Breast epithelium (tissue), 3 donors: ENCODE results near the gene TNNI3.

Source experiments
- POLR2A ChIP-seq: fragments of 450-650 bp; IDR thresholded peaks from one replicate; pipeline ENCODE4 v1.6.1; 2016; ENCODE audit warnings: antibody characterized with exemption, mild to moderate bottlenecking, moderate library complexity
- TF ChIP-seq, protein P1 (sequence below), 3 donors: fragments of 450-650 bp; IDR thresholded peaks; one replicate each; pipeline ENCODE4 v1.5.1; 2016 to 2017; ENCODE audit warnings: antibody characterized with exemption in 3 of 3, mild to moderate bottlenecking in 3 of 3, moderate library complexity in 3 of 3

DNA sequence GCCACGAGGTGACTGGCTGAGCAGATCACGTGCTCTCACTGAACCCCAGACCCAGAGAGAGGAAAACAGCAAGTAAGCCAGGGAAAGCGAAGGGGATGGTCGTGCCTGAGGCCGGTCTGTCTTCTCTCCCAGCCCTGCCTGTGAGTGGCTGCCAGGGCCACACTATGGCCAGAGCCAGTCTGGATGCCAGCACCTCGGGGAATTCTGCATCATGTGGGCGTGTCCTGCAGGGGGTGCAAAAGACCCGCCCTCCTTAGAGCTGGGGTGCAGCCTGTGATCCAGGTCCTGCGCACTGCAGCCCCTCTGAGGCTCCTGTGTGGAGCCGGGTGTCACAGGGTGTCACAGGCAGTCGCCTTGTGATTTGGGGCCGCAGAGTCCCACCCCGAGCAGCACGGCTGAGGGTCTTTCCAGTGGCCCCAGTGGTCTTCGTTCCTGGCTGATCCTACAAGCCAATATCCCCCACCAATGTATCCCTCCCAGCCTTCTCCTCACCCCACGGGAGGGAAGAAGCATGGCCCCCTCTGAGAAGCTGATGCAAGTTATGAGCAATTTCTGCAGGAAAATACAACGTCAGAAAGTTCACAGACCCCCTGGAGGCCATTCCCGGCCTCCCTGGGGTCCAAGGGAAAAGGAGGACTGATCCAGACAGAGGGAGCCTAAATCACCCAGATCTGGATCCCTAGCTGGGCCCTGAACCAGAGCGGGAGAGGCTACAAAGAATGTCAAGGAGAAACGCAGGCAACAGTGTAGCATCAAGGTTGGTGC lies 47.8 kb downstream of the TNNI3 start:
- TF ChIP-seq, protein P1, sequence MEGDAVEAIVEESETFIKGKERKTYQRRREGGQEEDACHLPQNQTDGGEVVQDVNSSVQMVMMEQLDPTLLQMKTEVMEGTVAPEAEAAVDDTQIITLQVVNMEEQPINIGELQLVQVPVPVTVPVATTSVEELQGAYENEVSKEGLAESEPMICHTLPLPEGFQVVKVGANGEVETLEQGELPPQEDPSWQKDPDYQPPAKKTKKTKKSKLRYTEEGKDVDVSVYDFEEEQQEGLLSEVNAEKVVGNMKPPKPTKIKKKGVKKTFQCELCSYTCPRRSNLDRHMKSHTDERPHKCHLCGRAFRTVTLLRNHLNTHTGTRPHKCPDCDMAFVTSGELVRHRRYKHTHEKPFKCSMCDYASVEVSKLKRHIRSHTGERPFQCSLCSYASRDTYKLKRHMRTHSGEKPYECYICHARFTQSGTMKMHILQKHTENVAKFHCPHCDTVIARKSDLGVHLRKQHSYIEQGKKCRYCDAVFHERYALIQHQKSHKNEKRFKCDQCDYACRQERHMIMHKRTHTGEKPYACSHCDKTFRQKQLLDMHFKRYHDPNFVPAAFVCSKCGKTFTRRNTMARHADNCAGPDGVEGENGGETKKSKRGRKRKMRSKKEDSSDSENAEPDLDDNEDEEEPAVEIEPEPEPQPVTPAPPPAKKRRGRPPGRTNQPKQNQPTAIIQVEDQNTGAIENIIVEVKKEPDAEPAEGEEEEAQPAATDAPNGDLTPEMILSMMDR (IDR thresholded peaks at IDR 0.05): no peak
- no peak for TF ChIP-seq POLR2A
